Naive thymus-derived CD4-positive, alpha-beta T cell (primary cell): ENCODE data around the gene KIF19. TPM values are rescaled to one million over a fixed set of nuclear protein-coding genes. Genes with fewer than 3 reads are reported as not detected.
A peak's percentile ranks its signal among the peaks of the same experiment; 100 is the strongest.

Source experiments
- ATAC-seq: fragments of 150-1000 bp; cut with Tn5 transposase; 2 replicates; pipeline ENCODE4 v1.10.0; 2021; ENCODE audit warnings: mild to moderate bottlenecking, moderate library complexity
- CTCF ChIA-PET: fragments of 350-600 bp; sonication (Branson Sonifier 250); formaldehyde crosslinking; loops from one replicate; lab custom pipeline; 2021; ENCODE audit warnings: antibody characterized with exemption; lab: Charles Lee
- POLR2A ChIA-PET: fragments of 350-600 bp; sonication (Branson Sonifier 250); formaldehyde crosslinking; loops from one replicate; lab custom pipeline; 2021; ENCODE audit warnings: antibody characterized with exemption, inconsistent platforms; lab: Charles Lee
- DNase-seq, 9 donors: peaks; one replicate each; pipeline versions ENCODE4 v3.0.0 to v3.0.0-alpha.2; 2020 to 2022; ENCODE audit warnings: mixed read lengths in 1 of 9
- H3K27ac ChIP-seq: one replicate; pipeline ENCODE4 v1.7.0; 2013; ENCODE audit warnings: mild to moderate bottlenecking, low read depth, low read length, moderate library complexity
- H3K27me3 ChIP-seq, 2 donors: one replicate each; pipeline ENCODE4 v1.7.0; 2013; ENCODE audit warnings: low read length in 2 of 2, mild to moderate bottlenecking in 2 of 2, moderate library complexity in 2 of 2; ENCODE audit not compliant: control insufficient read depth in 2 of 2, insufficient read depth in 2 of 2
- H3K36me3 ChIP-seq, 3 experiments: 1 replicate in 2 of 3; 2 replicates in 1 of 3; pipeline ENCODE4 v1.7.0; 2013; ENCODE audit warnings: low read length in 3 of 3, mild to moderate bottlenecking in 3 of 3, moderate library complexity in 1 of 3; ENCODE audit not compliant: insufficient read depth in 3 of 3, control insufficient read depth in 2 of 3
- H3K4me1 ChIP-seq, 2 donors: one replicate each; pipeline ENCODE4 v1.7.0; 2013; ENCODE audit warnings: low read length in 2 of 2, mild to moderate bottlenecking in 2 of 2, moderate library complexity in 1 of 2; ENCODE audit not compliant: control insufficient read depth in 2 of 2, insufficient read depth in 2 of 2
- H3K4me3 ChIP-seq: 2 replicates; pipeline ENCODE4 v1.7.0; 2013; ENCODE audit warnings: mild to moderate bottlenecking, low read length
- H3K9me3 ChIP-seq, 3 experiments: 1 replicate in 2 of 3; 2 replicates in 1 of 3; pipeline ENCODE4 v1.7.0; 2013; ENCODE audit warnings: low read length in 3 of 3; ENCODE audit not compliant: control insufficient read depth in 2 of 3
- H3K27ac Mint-ChIP-seq, 9 donors: one replicate each; pipeline ENCODE4 v1.8.0; 2020 to 2022; ENCODE audit warnings: mixed read lengths in 9 of 9, mild to moderate bottlenecking in 8 of 9, moderate library complexity in 5 of 9, inconsistent platforms in 2 of 9
- H3K27me3 Mint-ChIP-seq, 5 donors: one replicate each; pipeline ENCODE4 v1.8.0; 2021 to 2022; ENCODE audit warnings: mixed read lengths in 5 of 5, mild to moderate bottlenecking in 1 of 5
- H3K36me3 Mint-ChIP-seq, 5 donors: one replicate each; pipeline ENCODE4 v1.8.0; 2020 to 2022; ENCODE audit warnings: mixed read lengths in 5 of 5, mild to moderate bottlenecking in 3 of 5, inconsistent platforms in 1 of 5
- H3K4me1 Mint-ChIP-seq, 7 donors: one replicate each; pipeline ENCODE4 v1.8.0; 2020 to 2022; ENCODE audit warnings: mixed read lengths in 7 of 7, mild to moderate bottlenecking in 3 of 7, inconsistent platforms in 1 of 7
- H3K4me3 Mint-ChIP-seq, 10 donors: one replicate each; pipeline ENCODE4 v1.8.0; 2020 to 2022; ENCODE audit warnings: mild to moderate bottlenecking in 10 of 10, mixed read lengths in 10 of 10, moderate library complexity in 6 of 10, inconsistent platforms in 2 of 10
- H3K9me3 Mint-ChIP-seq, 11 donors: one replicate each; pipeline ENCODE4 v1.8.0; 2020 to 2022; ENCODE audit warnings: mixed read lengths in 11 of 11, mild to moderate bottlenecking in 4 of 11, inconsistent platforms in 1 of 11, moderate library complexity in 1 of 11
- intact Hi-C, 2 donors: fragments of 100-400 bp; cut with micrococcal nuclease; formaldehyde crosslinking; loops; one replicate each; pipeline ENCODE4 v1.15.1; 2023
- polyA plus RNA-seq, 2 donors: library from polyadenylated mRNA; unstranded; fragments of 300-500 nt; fragmentation: Illumina TruSeq; gene quantifications; one replicate each; pipeline ENCODE4 v1.2.3, GENCODE V29; 2021
- total RNA-seq, 6 experiments: library from RNA in 5 of 6; stranded (reverse) in 5 of 6; gene quantifications; 1 replicate in 5 of 6; 2 replicates in 1 of 6; pipeline ENCODE4 v1.2.3 and lab custom pipeline; 2021 to 2026

Gene KIF19
- total and polyA plus RNA-seq, 7 experiments from 2014 or later: 0.34 to 1.2 (median 0.47) TPM; not detected in 3

- peaks cover 0 to 7% (median 6%) of the 10 kb centered on the region in 5 donors for H3K36me3 Mint-ChIP-seq
- H3K9me3 Mint-ChIP-seq: peaks cover 0 to 12% (median 5%) of the 10 kb centered on the region in 11 donors
- CTCF ChIA-PET: interaction anchor here (0.6 to 0.7 kb wide), 2 partner anchors 25 to 567 kb away, joined by 6 read pairs; no protein-coding TSS in a partner anchor
Observed at GRCh38 chr17:74309902-74310301, 16.1 kb upstream of the KIF19 start.

DNA sequence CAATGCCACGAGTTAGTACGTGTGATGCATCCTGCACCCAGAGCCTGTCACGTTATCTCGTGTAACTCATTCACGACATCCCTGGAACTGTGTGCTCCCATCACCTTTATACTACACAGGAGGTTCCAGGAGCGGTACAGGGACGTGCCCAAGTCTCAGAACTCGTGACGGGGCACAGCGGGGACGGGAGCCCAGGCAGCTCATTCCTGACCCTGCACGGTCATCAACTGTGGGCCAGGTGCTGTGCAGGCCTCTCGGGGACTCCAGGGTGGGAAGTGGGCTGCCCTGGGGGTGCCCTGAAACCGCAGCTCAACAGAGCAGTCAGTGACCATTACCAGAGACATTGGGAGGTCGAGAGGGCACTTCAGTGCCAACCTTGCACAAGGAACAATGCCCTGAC is 11.1 kb upstream of the KIF19 start:
- Histone ChIP-seq H3K27me3 (no peaks in the 10 kb centered on the region), H3K36me3 (no peaks in the 10 kb centered on the region), H3K4me1 (no peaks in the 10 kb centered on the region), H3K9me3 (peaks cover 0 to 6% (median 0%) of the 10 kb centered on the region in 3 experiments), H3K27ac (no peak overlapping the region), H3K4me3 (no peak overlapping the region)
- ATAC-seq (no peak), DNase-seq (no peak)
- POLR2A ChIA-PET: no interaction called here
- H3K4me3 Mint-ChIP-seq: no peak overlapping the region
- no peaks in the 10 kb centered on the region for H3K4me1 Mint-ChIP-seq
- intact Hi-C loops: no loop called here
- H3K27ac Mint-ChIP-seq: no peak overlapping the region
- CTCF ChIA-PET: no interaction called here
- peaks cover 0 to 12% (median 5%) of the 10 kb centered on the region in 11 donors for H3K9me3 Mint-ChIP-seq
- peaks cover 0 to 7% (median 0%) of the 10 kb centered on the region in 5 donors for H3K27me3 Mint-ChIP-seq
- H3K36me3 Mint-ChIP-seq: peaks cover 0 to 7% (median 6%) of the 10 kb centered on the region in 5 donors

More at GRCh38 chr17:74309902-74310301, 16.1 kb upstream of the KIF19 start:
- Mint-ChIP-seq H3K4me1 (peaks cover 0 to 13% (median 5%) of the 10 kb centered on the region in 7 donors), H3K4me3 (no peak overlapping the region), H3K27ac (no peak overlapping the region), H3K27me3 (peaks cover 0 to 8% (median 0%) of the 10 kb centered on the region in 5 donors)
- H3K4me1 ChIP-seq: no peaks in the 10 kb centered on the region
- no peak overlapping the region for H3K27ac ChIP-seq
- H3K9me3 ChIP-seq: peaks cover 0 to 6% (median 0%) of the 10 kb centered on the region in 3 experiments
- POLR2A ChIA-PET: interaction anchor here (0.6 kb wide), 1 partner anchor 14 kb away, joined by 4 read pairs; no protein-coding TSS in a partner anchor
- ATAC-seq (no peak), DNase-seq (no peak)
- no peaks in the 10 kb centered on the region for H3K27me3 ChIP-seq
- intact Hi-C loops: loop anchor here in 1 of 2 donors (10.0 kb wide), 2 partner anchors 145 to 185 kb away; no protein-coding TSS in a partner anchor
- H3K36me3 ChIP-seq: no peaks in the 10 kb centered on the region
- no peak overlapping the region for H3K4me3 ChIP-seq

- Histone ChIP-seq H3K4me1 (no peaks in the 10 kb centered on the region), H3K27ac (no peak overlapping the region), H3K4me3 (no peak overlapping the region), H3K36me3 (no peaks in the 10 kb centered on the region), H3K9me3 (peaks cover 0 to 6% (median 0%) of the 10 kb centered on the region in 3 experiments), H3K27me3 (no peaks in the 10 kb centered on the region)
- ChIA-PET CTCF (interaction anchor here (0.8 kb wide), 1 partner anchor 12 kb away, joined by 3 read pairs; no protein-coding TSS in a partner anchor), POLR2A (no interaction called here)
- no peak for DNase-seq
- H3K4me3 Mint-ChIP-seq: no peak overlapping the region
- ATAC-seq: no peak
- peaks cover 0 to 7% (median 0%) of the 10 kb centered on the region in 5 donors for H3K27me3 Mint-ChIP-seq
- intact Hi-C loops: no loop called here
- H3K9me3 Mint-ChIP-seq: peaks cover 0 to 12% (median 5%) of the 10 kb centered on the region in 11 donors
- H3K27ac Mint-ChIP-seq: no peak overlapping the region
- H3K36me3 Mint-ChIP-seq: peaks cover 0 to 7% (median 6%) of the 10 kb centered on the region in 5 donors
- H3K4me1 Mint-ChIP-seq: no peaks in the 10 kb centered on the region
Observed at GRCh38 chr17:74316220-74316619, 9.8 kb upstream of the KIF19 start.

DNA sequence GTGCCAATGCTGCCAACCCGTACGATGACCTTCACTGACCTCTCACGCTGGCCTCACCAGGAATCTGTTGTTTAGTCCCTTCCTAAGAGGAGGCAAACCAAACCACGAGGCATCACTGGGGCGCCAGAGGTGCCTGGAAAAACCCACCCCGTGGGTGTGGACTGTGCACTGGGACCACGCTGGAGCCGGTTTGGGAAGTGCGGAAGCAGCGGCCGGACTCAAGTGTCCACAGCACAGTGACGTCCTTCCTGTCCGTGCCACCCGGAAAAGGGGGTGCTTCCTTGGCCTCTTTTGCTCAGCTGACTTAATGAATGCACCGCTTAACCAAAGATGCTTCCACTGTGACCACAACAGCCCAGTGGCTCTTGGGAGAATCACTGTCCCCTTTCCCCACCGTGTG is 9.0 kb upstream of the KIF19 start:
- H3K4me3 ChIP-seq: no peak overlapping the region
- Mint-ChIP-seq H3K9me3 (peaks cover 0 to 12% (median 5%) of the 10 kb centered on the region in 11 donors), H3K4me1 (no peaks in the 10 kb centered on the region), H3K27ac (no peak overlapping the region), H3K36me3 (peaks cover 0 to 7% (median 6%) of the 10 kb centered on the region in 5 donors), H3K4me3 (no peak overlapping the region), H3K27me3 (peaks cover 0 to 12% (median 6%) of the 10 kb centered on the region in 5 donors)
- H3K27ac ChIP-seq: no peak overlapping the region
- peaks cover 0 to 6% (median 0%) of the 10 kb centered on the region in 3 experiments for H3K9me3 ChIP-seq
- ATAC-seq: no peak
- DNase-seq: no peak
- intact Hi-C loops: no loop called here
- ChIA-PET POLR2A (no interaction called here), CTCF (no interaction called here)
- H3K36me3 ChIP-seq: no peaks in the 10 kb centered on the region
- H3K4me1 ChIP-seq: no peaks in the 10 kb centered on the region
- no peaks in the 10 kb centered on the region for H3K27me3 ChIP-seq

GRCh38 chr17:74318391-74318790 is 7.6 kb upstream of the KIF19 start:
- CTCF ChIA-PET: no interaction called here
- no peak overlapping the region for H3K27ac Mint-ChIP-seq
- H3K27me3 Mint-ChIP-seq: peaks cover 0 to 16% (median 9%) of the 10 kb centered on the region in 5 donors
- Histone ChIP-seq H3K4me3 (no peak overlapping the region), H3K36me3 (no peaks in the 10 kb centered on the region), H3K27ac (no peak overlapping the region), H3K9me3 (no peaks in the 10 kb centered on the region), H3K4me1 (no peaks in the 10 kb centered on the region), H3K27me3 (no peaks in the 10 kb centered on the region)
- ATAC-seq: no peak
- H3K4me3 Mint-ChIP-seq: no peak overlapping the region
- peaks cover 0 to 2% (median 0%) of the 10 kb centered on the region in 11 donors for H3K9me3 Mint-ChIP-seq
- POLR2A ChIA-PET: no interaction called here
- intact Hi-C loops: no loop called here
- H3K36me3 Mint-ChIP-seq: no peaks in the 10 kb centered on the region
- DNase-seq: no peak
- H3K4me1 Mint-ChIP-seq: no peaks in the 10 kb centered on the region

DNA sequence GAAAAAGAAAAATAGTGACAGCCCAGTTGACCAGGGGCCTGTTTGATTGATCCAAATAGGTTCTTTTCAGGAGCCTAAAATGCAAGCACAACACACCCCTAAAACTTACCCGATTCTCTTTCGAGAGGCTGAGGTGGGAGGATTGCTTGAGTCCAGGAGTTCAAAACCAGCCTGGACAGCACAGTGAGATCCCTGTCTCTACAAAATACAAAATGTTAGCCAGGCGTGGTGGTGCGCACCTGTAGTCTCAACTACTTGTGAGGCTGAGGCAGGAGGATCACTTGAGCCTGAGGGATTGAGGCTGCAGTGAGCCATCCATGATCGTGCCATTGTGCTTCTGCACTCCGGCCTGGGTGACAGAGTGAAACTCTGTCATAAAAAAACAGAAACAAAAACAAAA is 1.5 kb upstream of the KIF19 start:
- intact Hi-C loops: no loop called here
- ATAC-seq: no peak
- Histone ChIP-seq H3K27me3 (peaks cover 0 to 4% of the 10 kb centered on the region in 2 donors), H3K9me3 (no peaks in the 10 kb centered on the region), H3K4me3 (no peak overlapping the region), H3K4me1 (peaks cover 9 to 23% of the 10 kb centered on the region in 2 donors), H3K27ac (no peak overlapping the region), H3K36me3 (no peaks in the 10 kb centered on the region)
- peaks cover 12 to 30% (median 14%) of the 10 kb centered on the region in 7 donors for H3K4me1 Mint-ChIP-seq
- CTCF ChIA-PET: interaction anchor here (0.6 kb wide), 1 partner anchor 7 kb away, joined by 6 read pairs; no protein-coding TSS in a partner anchor
- POLR2A ChIA-PET: no interaction called here
- DNase-seq: no peak
- H3K27ac Mint-ChIP-seq: no peak overlapping the region
- peaks cover 0 to 3% (median 0%) of the 10 kb centered on the region in 5 donors for H3K36me3 Mint-ChIP-seq
- H3K4me3 Mint-ChIP-seq: peak overlapping the region in 3 of 10 donors; percentile 16 to 68 (median 48)
- H3K9me3 Mint-ChIP-seq: peaks cover 0 to 1% (median 0%) of the 10 kb centered on the region in 11 donors
- peaks cover 17 to 47% (median 21%) of the 10 kb centered on the region in 5 donors for H3K27me3 Mint-ChIP-seq
